H9 (cell line): Measurements from ENCODE around the gene CDC40. TPM values are rescaled to one million over a fixed set of nuclear protein-coding genes. Genes with fewer than 3 reads are reported as not detected.

ENCODE experiments used
- DNase-seq: peaks from one replicate; pipeline ENCODE4 v3.0.0-alpha.2; 2017
- H2AFZ ChIP-seq: one replicate; pipeline ENCODE4 v1.6.1; 2013; ENCODE audit warnings: mild to moderate bottlenecking, low read length, control low read depth, moderate library complexity
- H2AK5ac ChIP-seq: 2 replicates; pipeline ENCODE4 v1.6.1; 2013; ENCODE audit warnings: low read length, control low read depth, mixed read lengths; ENCODE audit not compliant: insufficient read length
- H2BK120ac ChIP-seq: one replicate; pipeline ENCODE4 v1.6.1; 2013; ENCODE audit warnings: low read depth, mild to moderate bottlenecking, low read length, control low read depth, inconsistent platforms; ENCODE audit not compliant: poor library complexity, severe bottlenecking
- H2BK12ac ChIP-seq: 2 replicates; pipeline ENCODE4 v1.6.1; 2013; ENCODE audit warnings: low read length, control low read depth, mixed read lengths, low read depth; ENCODE audit not compliant: insufficient read length
- H2BK15ac ChIP-seq: 2 replicates; pipeline ENCODE4 v1.6.1; 2013; ENCODE audit warnings: low read depth, low read length, control low read depth
- H2BK20ac ChIP-seq: one replicate; pipeline ENCODE4 v1.6.1; 2013; ENCODE audit warnings: low read depth, mild to moderate bottlenecking, low read length, control low read depth, inconsistent platforms; ENCODE audit not compliant: poor library complexity, severe bottlenecking
- H2BK5ac ChIP-seq: 2 replicates; pipeline ENCODE4 v1.6.1; 2013; ENCODE audit warnings: low read length, control low read depth, mixed read lengths; ENCODE audit not compliant: insufficient read length
- H3K14ac ChIP-seq: 2 replicates; pipeline ENCODE4 v1.6.1; 2013; ENCODE audit warnings: low read length, control low read depth; ENCODE audit not compliant: insufficient read depth
- H3K18ac ChIP-seq: 2 replicates; pipeline ENCODE4 v1.6.1; 2013; ENCODE audit warnings: low read depth, mild to moderate bottlenecking, mixed read lengths, low read length, control low read depth; ENCODE audit not compliant: insufficient read length
- H3K23ac ChIP-seq: 2 replicates; pipeline ENCODE4 v1.6.1; 2013; ENCODE audit warnings: low read length, control low read depth, mixed read lengths, low read depth; ENCODE audit not compliant: insufficient read length
- H3K23me2 ChIP-seq: 2 replicates; pipeline ENCODE4 v1.6.1; 2013; ENCODE audit warnings: low read depth, mild to moderate bottlenecking, mixed read lengths, low read length, control low read depth; ENCODE audit not compliant: insufficient read length, poor library complexity, severe bottlenecking
- H3K27ac ChIP-seq: 2 replicates; pipeline ENCODE4 v1.5.1; 2013; ENCODE audit warnings: low read length, control low read depth, mixed read lengths, low read depth; ENCODE audit not compliant: insufficient read length
- H3K27me3 ChIP-seq: 2 replicates; pipeline ENCODE4 v1.6.1; 2013; ENCODE audit warnings: low read length, control low read depth, inconsistent platforms; ENCODE audit not compliant: insufficient read depth
- H3K4ac ChIP-seq: 2 replicates; pipeline ENCODE4 v1.6.1; 2013; ENCODE audit warnings: low read depth, mild to moderate bottlenecking, control low read depth, inconsistent platforms, low read length, moderate library complexity
- H3K4me1 ChIP-seq: 2 replicates; pipeline ENCODE4 v1.6.1; 2013; ENCODE audit warnings: low read length, control low read depth, inconsistent platforms; ENCODE audit not compliant: insufficient read depth
- H3K4me2 ChIP-seq: 2 replicates; pipeline ENCODE4 v1.6.1; 2013; ENCODE audit warnings: low read length, control low read depth, mixed read lengths; ENCODE audit not compliant: insufficient read length, insufficient read depth
- H3K56ac ChIP-seq: 2 replicates; pipeline ENCODE4 v1.6.1; 2013; ENCODE audit warnings: low read depth, mild to moderate bottlenecking, mixed read lengths, low read length, control low read depth; ENCODE audit not compliant: insufficient read length
- H3K79me1 ChIP-seq: 2 replicates; pipeline ENCODE4 v1.6.1; 2013; ENCODE audit warnings: low read depth, mild to moderate bottlenecking, moderate library complexity, low read length, control low read depth, inconsistent platforms; ENCODE audit not compliant: insufficient read depth, poor library complexity, severe bottlenecking
- H3K79me2 ChIP-seq: 2 replicates; pipeline ENCODE4 v1.6.1; 2013; ENCODE audit warnings: low read length, control low read depth, inconsistent platforms; ENCODE audit not compliant: insufficient read depth
- H3K9ac ChIP-seq: 2 replicates; pipeline ENCODE4 v1.6.1; 2013; ENCODE audit warnings: low read length, control low read depth, mixed read lengths; ENCODE audit not compliant: insufficient read length; ENCODE audit errors: extremely low read depth
- H3K9me3 ChIP-seq: one replicate; pipeline ENCODE4 v1.6.1; 2013; ENCODE audit warnings: low read depth, low read length, inconsistent platforms; ENCODE audit not compliant: control insufficient read depth
- H3T11ph ChIP-seq: one replicate; pipeline ENCODE4 v1.6.1; 2013; ENCODE audit warnings: mild to moderate bottlenecking, low read length, control low read depth, inconsistent platforms
- H4K20me1 ChIP-seq: one replicate; pipeline ENCODE4 v1.6.1; 2013; ENCODE audit not compliant: control insufficient read depth, insufficient read length, insufficient read depth
- H4K5ac ChIP-seq: 2 replicates; pipeline ENCODE4 v1.6.1; 2013; ENCODE audit warnings: low read depth, mild to moderate bottlenecking, mixed read lengths, low read length, control low read depth; ENCODE audit not compliant: insufficient read length
- H4K8ac ChIP-seq: replicated peaks from 2 replicates; pipeline ENCODE4 v1.6.1; 2013; ENCODE audit warnings: low read length, control low read depth, mixed read lengths, low read depth; ENCODE audit not compliant: insufficient read length
- H4K91ac ChIP-seq: 2 replicates; pipeline ENCODE4 v1.6.1; 2013; ENCODE audit warnings: low read depth, mild to moderate bottlenecking, moderate library complexity, mixed read lengths, low read length, control low read depth; ENCODE audit not compliant: insufficient read length
- H3K27ac Mint-ChIP-seq, 3 experiments: 2 replicates in 2 of 3; 3 replicates in 1 of 3; pipeline ENCODE4 v1.8.0; 2020 to 2021; ENCODE audit warnings: mixed read lengths in 3 of 3, mild to moderate bottlenecking in 1 of 3, moderate library complexity in 1 of 3
- H3K27me3 Mint-ChIP-seq: 2 replicates; pipeline ENCODE4 v1.8.0; 2021; ENCODE audit warnings: low read depth, mild to moderate bottlenecking, moderate library complexity, mixed read lengths
- H3K36me3 Mint-ChIP-seq, 3 experiments: 2 replicates in 2 of 3; 3 replicates in 1 of 3; pipeline ENCODE4 v1.8.0; 2020 to 2021; ENCODE audit warnings: low read depth in 3 of 3, mixed read lengths in 3 of 3; ENCODE audit not compliant: insufficient read depth in 1 of 3
- H3K4me1 Mint-ChIP-seq, 2 experiments: 2 replicates each; pipeline ENCODE4 v1.8.0; 2020; ENCODE audit warnings: mixed read lengths in 2 of 2
- H3K4me3 Mint-ChIP-seq, 2 experiments: 2 replicates in 1 of 2; 3 replicates in 1 of 2; pipeline ENCODE4 v1.8.0; 2020 to 2021; ENCODE audit warnings: mild to moderate bottlenecking in 2 of 2, mixed read lengths in 2 of 2, moderate library complexity in 1 of 2
- H3K9me3 Mint-ChIP-seq, 2 experiments: 2 replicates in 1 of 2; 3 replicates in 1 of 2; pipeline ENCODE4 v1.8.0; 2020; ENCODE audit warnings: mild to moderate bottlenecking in 2 of 2, mixed read lengths in 2 of 2, moderate library complexity in 1 of 2
- CTCF ChIP-seq: fragments of 200-600 bp; sonication (generic); conservative IDR thresholded peaks from 3 replicates; pipeline ENCODE4 v1.8.0; 2021; ENCODE audit warnings: antibody characterized with exemption, mild to moderate bottlenecking
- WGBS: extraction: QIAGEN DNeasy Blood & Tissue Kit; methylation state at CpG from one replicate; pipeline ENCODE4 v1.1.7; 2013; ENCODE audit warnings: missing lambda C conversion rate, low lambda C conversion rate, mixed read lengths; ENCODE audit not compliant: insufficient read length; ENCODE audit errors: extremely low coverage; 5-methylcytosine and 5-hydroxymethylcytosine counted together
- total RNA-seq: library from RNA; stranded (reverse); gene quantifications from 2 replicates; pipeline ENCODE4 v1.2.1, GENCODE V29; 2021

The CDC40 gene
- total RNA-seq, 1 experiment from 2014 or later, result 23.5 TPM

DNA sequence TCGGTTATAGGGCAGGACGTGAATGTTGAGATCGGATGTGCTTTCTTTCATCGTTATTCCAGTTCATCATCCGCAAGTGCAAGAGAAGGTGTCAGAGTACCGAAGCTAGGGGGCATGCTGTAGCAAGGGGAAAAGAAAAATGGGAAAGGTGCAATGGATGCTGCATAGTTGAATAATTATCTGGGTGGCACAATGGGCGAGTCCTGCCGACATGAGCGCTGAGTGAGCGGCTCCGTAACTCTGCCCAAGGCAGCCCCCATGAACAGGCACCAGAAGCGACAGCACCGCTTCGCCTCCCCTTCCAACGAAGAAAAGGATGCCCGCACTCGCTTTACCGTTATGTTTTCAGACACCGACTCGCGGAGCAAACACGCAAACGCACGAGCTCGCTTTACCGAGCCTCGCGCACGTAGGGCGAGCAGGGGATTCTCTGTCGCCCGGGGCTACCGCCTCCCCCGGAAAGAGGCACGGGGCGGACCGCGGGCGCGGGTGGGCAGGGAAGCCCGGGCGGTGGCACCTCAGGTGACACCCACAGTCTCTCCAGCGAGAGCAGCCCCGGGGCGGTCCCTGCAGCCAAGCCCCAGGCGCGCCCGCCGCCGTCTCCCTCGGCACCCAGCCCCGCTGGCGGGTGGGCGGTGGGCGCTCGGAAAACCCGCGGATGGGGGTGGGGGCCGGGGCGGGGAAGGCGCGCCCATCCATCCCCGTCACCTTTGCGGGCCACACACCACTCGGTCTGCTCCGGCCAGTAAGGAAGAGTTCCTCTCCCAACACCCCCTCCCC lies 1.4 kb upstream of the CDC40 start:
- H3K27ac ChIP-seq, result no peak overlapping the region
- H2BK5ac ChIP-seq, result no peak overlapping the region
- Mint-ChIP-seq H3K4me3 (peak overlapping the region in 1 of 2 experiments; percentile 86; a peak in 4 of 5 replicates), H3K27me3 (no peaks in the 10 kb centered on the region), H3K27ac (peak overlapping the region in 1 of 3 experiments; percentile 50; a peak in 1 of 7 replicates), H3K36me3 (no peaks in the 10 kb centered on the region), H3K4me1 (peaks cover 12 to 14% of the 10 kb centered on the region in 2 experiments), H3K9me3 (no peaks in the 10 kb centered on the region)
- H3K9me3 ChIP-seq, result no peaks in the 10 kb centered on the region
- no peak overlapping the region for H2BK20ac ChIP-seq
- peak overlapping the region; percentile 70 for H3K9ac ChIP-seq
- H3K18ac ChIP-seq, result no peak overlapping the region
- H2BK120ac ChIP-seq, result no peak overlapping the region
- DNase-seq, result peak; percentile 43
- no peaks in the 10 kb centered on the region for H4K20me1 ChIP-seq
- no peak overlapping the region for H2AFZ ChIP-seq
- peaks cover 7% of the 10 kb centered on the region for H3K23me2 ChIP-seq
- no peak overlapping the region for H2BK15ac ChIP-seq
- no peak overlapping the region for H2AK5ac ChIP-seq
- H3K79me1 ChIP-seq, result peaks cover 2% of the 10 kb centered on the region
- H3K4ac ChIP-seq, result no peak overlapping the region
- TF ChIP-seq CTCF, result peak; percentile 63
- no peak overlapping the region for H3T11ph ChIP-seq
- no CpG with 5 or more reads among the region's 66 CpGs for WGBS
- H4K5ac ChIP-seq, result no peak overlapping the region
- H3K4me2 ChIP-seq, result peak overlapping the region; percentile 89
- no peak overlapping the region for H2BK12ac ChIP-seq
- no peaks in the 10 kb centered on the region; the same call in 1 of the 2 replicates for H3K4me1 ChIP-seq
- H3K14ac ChIP-seq, result no peak overlapping the region; the same call in 1 of the 2 replicates
- no peak overlapping the region for H4K8ac ChIP-seq
- H3K56ac ChIP-seq, result no peak overlapping the region
- no peak overlapping the region for H3K23ac ChIP-seq
- no peak overlapping the region for H4K91ac ChIP-seq
- H3K79me2 ChIP-seq, result peaks cover 24% of the 10 kb centered on the region; the same call in 1 of the 2 replicates
- H3K27me3 ChIP-seq, result no peaks in the 10 kb centered on the region
